WTC11 (cell line): ENCODE data around the gene RAD23B.

ENCODE experiments used
- CTCF ChIP-seq: fragments of 200-600 bp; IDR thresholded peaks from 2 replicates; pipeline ENCODE4 v1.8.0; 2022; ENCODE audit warnings: antibody characterized with exemption
- E2F4 ChIP-seq: sonication (generic); formaldehyde crosslinking; IDR thresholded peaks from 2 replicates; pipeline ENCODE4 v1.8.1; 2022; ENCODE audit warnings: low read depth, mild to moderate bottlenecking, moderate library complexity, missing genetic modification reagents, borderline replicate concordance
- E2F5 ChIP-seq: sonication (generic); formaldehyde crosslinking; IDR thresholded peaks from 2 replicates; pipeline ENCODE4 v1.8.1; 2022; ENCODE audit warnings: mild to moderate bottlenecking, moderate library complexity, missing genetic modification reagents
- TF ChIP-seq, protein P1 (sequence below): fragments of 250-450 bp; sonication (Bioruptor Pico); IDR thresholded peaks from 2 replicates; pipeline ENCODE4 v1.9.0; 2021; ENCODE audit warnings: mild to moderate bottlenecking, borderline replicate concordance

DNA sequence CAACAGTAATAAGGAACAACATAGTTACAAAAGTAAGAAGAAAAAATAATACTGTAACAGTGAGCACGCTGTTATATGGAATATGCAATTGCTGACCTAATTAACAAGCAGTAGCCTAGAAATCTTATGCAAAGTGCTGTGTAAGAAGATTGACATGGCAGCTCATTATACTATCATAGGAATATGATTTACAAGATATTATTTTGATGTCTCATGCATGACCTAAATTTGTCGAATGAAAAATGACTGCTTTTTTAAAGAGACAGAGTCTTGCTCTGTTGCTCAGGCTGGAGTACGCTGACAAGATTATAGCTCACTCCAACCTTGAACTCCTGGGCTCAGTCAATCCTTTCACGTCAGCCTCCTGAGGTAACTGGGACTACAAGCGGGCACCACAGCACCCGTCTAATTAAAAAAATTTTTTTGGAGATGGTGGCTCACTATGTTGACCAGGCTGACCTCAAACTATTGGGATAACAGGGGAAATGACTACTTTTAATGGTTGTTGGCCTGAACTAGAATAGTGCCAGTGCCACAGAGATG is 10.5 kb downstream of the RAD23B start:
- TF ChIP-seq CTCF (no peak), E2F5 (CRISPR knock-in tag) (no peak), E2F4 (CRISPR knock-in tag) (no peak)
- TF ChIP-seq, protein P1, sequence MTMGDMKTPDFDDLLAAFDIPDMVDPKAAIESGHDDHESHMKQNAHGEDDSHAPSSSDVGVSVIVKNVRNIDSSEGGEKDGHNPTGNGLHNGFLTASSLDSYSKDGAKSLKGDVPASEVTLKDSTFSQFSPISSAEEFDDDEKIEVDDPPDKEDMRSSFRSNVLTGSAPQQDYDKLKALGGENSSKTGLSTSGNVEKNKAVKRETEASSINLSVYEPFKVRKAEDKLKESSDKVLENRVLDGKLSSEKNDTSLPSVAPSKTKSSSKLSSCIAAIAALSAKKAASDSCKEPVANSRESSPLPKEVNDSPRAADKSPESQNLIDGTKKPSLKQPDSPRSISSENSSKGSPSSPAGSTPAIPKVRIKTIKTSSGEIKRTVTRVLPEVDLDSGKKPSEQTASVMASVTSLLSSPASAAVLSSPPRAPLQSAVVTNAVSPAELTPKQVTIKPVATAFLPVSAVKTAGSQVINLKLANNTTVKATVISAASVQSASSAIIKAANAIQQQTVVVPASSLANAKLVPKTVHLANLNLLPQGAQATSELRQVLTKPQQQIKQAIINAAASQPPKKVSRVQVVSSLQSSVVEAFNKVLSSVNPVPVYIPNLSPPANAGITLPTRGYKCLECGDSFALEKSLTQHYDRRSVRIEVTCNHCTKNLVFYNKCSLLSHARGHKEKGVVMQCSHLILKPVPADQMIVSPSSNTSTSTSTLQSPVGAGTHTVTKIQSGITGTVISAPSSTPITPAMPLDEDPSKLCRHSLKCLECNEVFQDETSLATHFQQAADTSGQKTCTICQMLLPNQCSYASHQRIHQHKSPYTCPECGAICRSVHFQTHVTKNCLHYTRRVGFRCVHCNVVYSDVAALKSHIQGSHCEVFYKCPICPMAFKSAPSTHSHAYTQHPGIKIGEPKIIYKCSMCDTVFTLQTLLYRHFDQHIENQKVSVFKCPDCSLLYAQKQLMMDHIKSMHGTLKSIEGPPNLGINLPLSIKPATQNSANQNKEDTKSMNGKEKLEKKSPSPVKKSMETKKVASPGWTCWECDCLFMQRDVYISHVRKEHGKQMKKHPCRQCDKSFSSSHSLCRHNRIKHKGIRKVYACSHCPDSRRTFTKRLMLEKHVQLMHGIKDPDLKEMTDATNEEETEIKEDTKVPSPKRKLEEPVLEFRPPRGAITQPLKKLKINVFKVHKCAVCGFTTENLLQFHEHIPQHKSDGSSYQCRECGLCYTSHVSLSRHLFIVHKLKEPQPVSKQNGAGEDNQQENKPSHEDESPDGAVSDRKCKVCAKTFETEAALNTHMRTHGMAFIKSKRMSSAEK: no peak
